OCI-LY3 (cell line): ENCODE results near the gene ZMIZ1.

Experiments
- H2AFZ ChIP-seq: fragments of 200-600, 300-600 bp; shearing (Covaris generic); 2 replicates; pipeline ENCODE4 v1.6.0; 2014; ENCODE audit warnings: antibody characterized with exemption, low read depth, low read length
- H3K27ac ChIP-seq: fragments of 200-600, 300-600 bp; sonication (generic); 2 replicates; pipeline ENCODE4 v1.5.1; 2014; ENCODE audit warnings: mild to moderate bottlenecking, low read length, moderate library complexity, mixed read lengths
- H3K27me3 ChIP-seq: fragments of 200-600, 300-600 bp; sonication (generic); 2 replicates; pipeline ENCODE4 v1.6.1; 2014; ENCODE audit warnings: low read depth, low read length, mixed read lengths
- H3K36me3 ChIP-seq: fragments of 200-600, 300-600 bp; sonication (generic); replicated peaks from 2 replicates; pipeline ENCODE3; 2014; ENCODE audit warnings: low read depth, low read length, mixed read lengths
- H3K4me1 ChIP-seq: fragments of 300-600, 200-600 bp; sonication (generic); 2 replicates; pipeline ENCODE4 v1.6.1; 2014; ENCODE audit warnings: low read length, mixed read lengths
- H3K4me2 ChIP-seq: fragments of 200-600, 300-600 bp; sonication (generic); 2 replicates; pipeline ENCODE4 v1.6.1; 2014; ENCODE audit warnings: low read length, mixed read lengths
- H3K4me3 ChIP-seq: fragments of 300-600, 200-600 bp; sonication (generic); 2 replicates; pipeline ENCODE4 v1.5.1; 2014; ENCODE audit warnings: antibody characterized with exemption, mild to moderate bottlenecking, low read length, moderate library complexity
- H3K79me2 ChIP-seq: fragments of 300-600, 200-600 bp; shearing (Covaris generic); 2 replicates; pipeline ENCODE4 v1.6.1; 2014; ENCODE audit warnings: mild to moderate bottlenecking, low read length, mixed read lengths
- H3K9ac ChIP-seq: fragments of 300-600, 200-600 bp; shearing (Covaris generic); 2 replicates; pipeline ENCODE4 v1.6.0; 2014; ENCODE audit warnings: mild to moderate bottlenecking, low read length, moderate library complexity
- H3K9me3 ChIP-seq: fragments of 200-600, 300-600 bp; shearing (Covaris generic); 2 replicates; pipeline ENCODE4 v1.6.1; 2014; ENCODE audit warnings: low read length, mixed read lengths; ENCODE audit not compliant: insufficient read depth
- H4K20me1 ChIP-seq: fragments of 200-600, 300-600 bp; sonication (generic); 2 replicates; pipeline ENCODE4 v1.6.1; 2016; ENCODE audit warnings: low read length, mixed read lengths; ENCODE audit not compliant: insufficient read depth
- CTCF ChIP-seq: fragments of 200-600, 300-600 bp; sonication (generic); IDR thresholded peaks from 2 replicates; pipeline ENCODE4 v1.5.1; 2014; ENCODE audit warnings: antibody characterized with exemption, low read length, low read depth
- EZH2phosphoT487 ChIP-seq: fragments of 200-600 bp; shearing (Covaris generic); IDR thresholded peaks from 2 replicates; pipeline ENCODE4 v1.6.1; 2018; ENCODE audit warnings: antibody characterized with exemption, mixed run types, low read depth

The ZMIZ1 gene

GRCh38 chr10:79149662-79150443 is 81.1 kb downstream of the ZMIZ1 start:
- TF ChIP-seq EZH2phosphoT487 (no peak), CTCF (no peak)
- no peak overlapping the region for H3K4me2 ChIP-seq
- no peaks in the 10 kb centered on the region for H3K9me3 ChIP-seq
- no peaks in the 10 kb centered on the region for H4K20me1 ChIP-seq
- peaks cover under 1% of the 10 kb centered on the region; the same call in 1 of the 2 replicates for H3K4me1 ChIP-seq
- no peak overlapping the region for H3K27ac ChIP-seq
- H3K79me2 ChIP-seq = no peaks in the 10 kb centered on the region
- H2AFZ ChIP-seq = no peak overlapping the region
- H3K36me3 ChIP-seq = no peaks in the 10 kb centered on the region
- no peaks in the 10 kb centered on the region for H3K27me3 ChIP-seq
- H3K4me3 ChIP-seq = no peak overlapping the region
- no peak overlapping the region for H3K9ac ChIP-seq

- Histone ChIP-seq H2AFZ (no peak overlapping the region), H3K27ac (no peak overlapping the region), H3K9me3 (no peaks in the 10 kb centered on the region), H3K79me2 (no peaks in the 10 kb centered on the region), H3K4me1 (peaks cover 6% of the 10 kb centered on the region), H3K4me3 (no peak overlapping the region), H3K4me2 (no peak overlapping the region), H3K9ac (no peak overlapping the region), H4K20me1 (no peaks in the 10 kb centered on the region), H3K36me3 (no peaks in the 10 kb centered on the region), H3K27me3 (no peaks in the 10 kb centered on the region)
- no peak for TF ChIP-seq CTCF
- no peak for TF ChIP-seq EZH2phosphoT487
Observed at GRCh38 chr10:79150444-79150754, 81.6 kb downstream of the ZMIZ1 start.

GRCh38 chr10:79152423-79152817 is 83.7 kb downstream of the ZMIZ1 start:
- no peak overlapping the region for H2AFZ ChIP-seq
- H3K36me3 ChIP-seq = no peaks in the 10 kb centered on the region
- H3K4me2 ChIP-seq = no peak overlapping the region
- no peak overlapping the region for H3K9ac ChIP-seq
- no peaks in the 10 kb centered on the region for H3K9me3 ChIP-seq
- H4K20me1 ChIP-seq = no peaks in the 10 kb centered on the region
- peaks cover 7% of the 10 kb centered on the region for H3K4me1 ChIP-seq
- no peak for TF ChIP-seq EZH2phosphoT487
- no peak for TF ChIP-seq CTCF
- no peaks in the 10 kb centered on the region for H3K79me2 ChIP-seq
- no peak overlapping the region for H3K27ac ChIP-seq
- H3K4me3 ChIP-seq = no peak overlapping the region
- H3K27me3 ChIP-seq = no peaks in the 10 kb centered on the region

- H3K4me2 ChIP-seq = no peak overlapping the region
- no peaks in the 10 kb centered on the region for H3K79me2 ChIP-seq
- no peak for TF ChIP-seq EZH2phosphoT487
- TF ChIP-seq CTCF = no peak
- no peak overlapping the region for H3K27ac ChIP-seq
- H3K27me3 ChIP-seq = no peaks in the 10 kb centered on the region
- H3K4me3 ChIP-seq = no peak overlapping the region
- peaks cover 7% of the 10 kb centered on the region for H3K4me1 ChIP-seq
- no peak overlapping the region for H3K9ac ChIP-seq
- H3K36me3 ChIP-seq = no peaks in the 10 kb centered on the region
- H3K9me3 ChIP-seq = no peaks in the 10 kb centered on the region
- H2AFZ ChIP-seq = no peak overlapping the region
- no peaks in the 10 kb centered on the region for H4K20me1 ChIP-seq
Observed at GRCh38 chr10:79153745-79154144, 85.0 kb downstream of the ZMIZ1 start.
